Mesenteric fat pad (tissue), 1 donor: ENCODE results near the gene NXPH3. TPM values are rescaled to one million over a fixed set of nuclear protein-coding genes. Genes with fewer than 3 reads are reported as not detected.

Experiments
- DNase-seq: peaks from one replicate; pipeline ENCODE4 v3.0.0-alpha.2; 2020; ENCODE audit warnings: low spot score
- total RNA-seq: library from RNA; stranded (reverse); fragmentation: NEBNext Ultra II Directional; extraction: Animal tissue kit (Norgen Biotek cat#: 25700); gene quantifications from one replicate; pipeline ENCODE4 v1.2.1, GENCODE V29; 2021
- donor health status: DM: yes; HTN: yes; CAD: no.

Gene NXPH3
- total RNA-seq, 1 donor from 2014 or later, result 3.8 TPM

DNA sequence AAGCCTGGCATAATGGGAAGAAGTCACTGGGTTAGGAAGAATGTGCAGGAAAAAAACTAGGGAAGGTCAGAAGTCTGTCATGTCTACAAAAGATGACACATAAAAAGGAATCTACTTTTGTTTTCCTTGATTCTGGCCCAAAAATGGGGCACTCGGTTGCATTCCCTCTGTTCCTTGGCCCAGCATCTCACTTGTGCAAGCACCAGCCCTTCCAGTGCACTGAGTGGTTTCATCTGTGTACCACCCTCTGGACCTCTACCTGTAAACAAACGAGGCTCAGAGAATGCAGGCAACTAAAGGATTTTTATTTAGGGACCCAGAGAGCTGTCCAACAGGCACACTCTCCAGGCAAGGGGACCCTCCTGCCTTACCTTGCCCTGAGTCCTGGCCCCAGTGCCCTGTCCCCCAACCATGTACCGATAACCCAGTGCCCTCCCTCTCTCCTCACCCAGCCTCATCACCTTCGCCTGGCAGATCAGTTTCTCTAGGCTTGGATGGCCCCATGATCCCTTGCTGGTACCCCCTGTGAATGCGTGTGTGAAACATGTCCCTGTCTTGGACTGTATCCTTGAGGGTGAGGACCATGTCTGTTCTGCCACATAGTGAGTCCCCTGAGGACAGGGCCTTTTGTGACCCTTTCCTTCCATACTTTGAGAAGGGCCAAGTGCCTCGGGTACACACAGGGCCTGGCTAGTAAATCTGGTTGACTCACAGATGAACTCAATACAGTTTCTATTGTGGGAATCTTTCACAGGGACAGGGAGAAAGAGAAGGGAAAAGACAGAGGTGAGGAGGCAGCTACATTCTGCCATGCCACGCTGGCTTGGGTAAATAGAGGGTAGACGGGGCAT is 13.3 kb downstream of the NXPH3 start:
- DNase-seq, result no peak

DNA sequence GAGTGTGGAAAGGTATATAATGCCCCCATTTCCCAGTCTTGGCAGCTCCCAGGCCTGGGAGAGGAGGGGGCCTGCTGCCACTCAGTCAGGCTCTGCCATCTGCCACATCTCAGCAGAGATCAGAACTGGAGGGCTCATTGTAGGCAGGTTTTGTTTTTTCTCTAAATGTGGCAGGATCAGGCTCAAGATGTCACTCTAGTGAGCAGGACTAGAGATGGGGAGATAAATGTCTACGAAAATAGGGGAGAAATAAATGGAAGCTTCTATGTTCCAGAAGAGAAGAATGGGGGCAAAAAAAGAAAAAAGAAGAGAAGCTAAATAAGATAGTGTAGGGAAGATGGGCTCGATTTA is 13.9 kb downstream of the NXPH3 start:
- no peak for DNase-seq

DNA sequence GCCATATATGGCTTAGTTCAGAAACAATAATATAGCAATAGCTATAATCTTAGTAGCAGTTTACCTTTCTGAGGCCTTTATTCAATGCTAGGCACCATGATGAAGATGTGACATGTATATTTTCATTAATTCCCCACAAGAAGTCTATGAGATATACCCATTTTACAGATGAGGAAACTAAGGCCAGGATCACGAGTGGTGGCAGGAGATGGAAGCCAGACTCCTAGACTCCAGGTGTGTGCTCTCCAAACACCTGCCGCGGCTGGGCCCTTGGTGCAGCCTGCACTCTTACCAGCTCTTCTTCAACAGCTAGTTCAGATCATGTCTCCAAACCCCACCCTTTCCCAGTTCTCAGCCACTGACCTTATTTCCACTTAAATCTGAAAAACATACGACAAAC is 15.2 kb downstream of the NXPH3 start:
- no peak for DNase-seq

DNA sequence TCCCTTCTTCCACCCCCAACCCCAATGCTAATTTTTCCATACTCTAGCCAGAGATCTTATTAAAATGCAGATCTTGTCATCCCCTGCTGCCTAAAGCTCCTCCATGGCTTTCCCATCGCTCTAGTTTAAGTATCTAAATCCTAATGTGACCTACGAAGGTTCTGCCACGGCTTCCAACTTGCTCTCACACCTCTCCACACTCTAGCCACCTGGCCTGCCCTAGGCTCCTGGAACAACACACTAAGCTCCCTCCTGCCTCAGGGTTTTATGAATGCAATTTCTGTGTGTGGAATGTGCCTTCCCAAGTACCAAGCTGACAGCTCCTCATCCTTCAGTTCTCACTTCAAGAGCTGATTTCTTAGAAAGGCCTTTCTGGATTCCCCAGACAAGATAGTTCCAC is 16.6 kb downstream of the NXPH3 start:
- DNase-seq, result no peak

DNA sequence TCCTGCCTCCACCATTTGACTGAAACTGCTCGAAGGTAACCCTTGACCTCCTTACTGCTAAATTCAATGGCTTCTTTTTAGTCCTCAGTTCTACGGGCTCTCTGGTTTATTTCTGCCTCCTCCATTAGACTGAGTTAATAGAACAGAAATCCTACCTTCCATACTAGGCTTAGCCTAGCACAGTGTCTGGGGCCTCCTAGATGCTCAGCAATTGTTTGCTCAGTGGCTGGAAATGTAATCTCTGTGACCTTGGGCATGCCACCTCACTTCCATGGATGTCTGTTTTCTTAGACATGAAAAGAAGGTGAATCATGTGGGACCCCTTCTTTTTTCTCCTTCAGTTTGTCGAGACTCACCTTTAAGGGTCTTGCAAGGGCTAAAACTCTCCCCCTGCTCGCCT is 19.7 kb downstream of the NXPH3 start:
- DNase-seq, result no peak

DNA sequence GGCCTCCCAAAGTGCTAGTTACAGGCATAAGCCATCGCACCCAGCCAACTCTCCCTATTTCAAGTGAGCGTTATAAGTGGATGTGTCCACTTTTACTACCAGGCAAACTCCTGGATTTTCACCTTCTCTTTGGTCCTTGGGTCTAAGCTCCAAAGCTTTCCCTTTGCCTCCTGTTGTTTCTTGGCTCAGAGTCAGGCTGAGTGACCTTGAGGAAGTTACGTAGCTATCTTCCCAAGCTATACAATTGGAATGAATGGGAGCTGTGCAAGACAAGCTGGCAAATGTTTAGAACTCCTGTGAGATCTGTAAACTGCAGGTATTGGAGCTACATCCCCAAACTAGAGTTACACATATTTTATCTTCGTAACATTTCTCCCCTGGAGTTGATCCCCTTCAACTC is 20.3 kb downstream of the NXPH3 start:
- no peak for DNase-seq

DNA sequence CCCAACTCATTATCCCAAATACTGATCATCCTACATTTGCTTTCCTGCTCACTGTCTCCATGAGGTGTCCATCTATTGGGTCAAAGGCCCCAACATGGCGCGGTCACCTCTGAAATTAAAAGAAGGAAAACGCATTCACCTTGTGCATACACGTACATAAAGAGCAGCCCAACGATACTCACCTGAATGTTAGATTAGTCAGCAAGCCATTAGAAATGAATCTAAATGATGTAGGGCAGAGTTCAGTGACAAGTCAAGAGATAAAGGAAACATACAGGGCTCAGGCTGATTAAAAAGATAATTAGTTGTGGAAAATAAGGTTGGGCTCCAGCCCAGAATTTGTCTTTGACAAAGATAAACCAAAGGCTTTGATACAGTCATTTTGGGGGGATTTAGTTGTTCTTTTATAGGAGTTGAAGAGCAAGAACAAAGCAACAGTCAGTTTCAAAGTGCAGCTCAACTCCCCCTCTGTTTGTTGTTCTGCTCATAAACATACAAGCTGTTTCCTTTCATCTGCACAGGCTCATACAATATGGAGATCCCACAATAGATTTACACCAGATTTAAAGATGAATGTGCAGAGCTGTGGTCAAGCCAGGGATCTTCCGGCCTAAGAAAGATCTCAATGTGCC is 21.1 kb downstream of the NXPH3 start:
- no peak for DNase-seq

DNA sequence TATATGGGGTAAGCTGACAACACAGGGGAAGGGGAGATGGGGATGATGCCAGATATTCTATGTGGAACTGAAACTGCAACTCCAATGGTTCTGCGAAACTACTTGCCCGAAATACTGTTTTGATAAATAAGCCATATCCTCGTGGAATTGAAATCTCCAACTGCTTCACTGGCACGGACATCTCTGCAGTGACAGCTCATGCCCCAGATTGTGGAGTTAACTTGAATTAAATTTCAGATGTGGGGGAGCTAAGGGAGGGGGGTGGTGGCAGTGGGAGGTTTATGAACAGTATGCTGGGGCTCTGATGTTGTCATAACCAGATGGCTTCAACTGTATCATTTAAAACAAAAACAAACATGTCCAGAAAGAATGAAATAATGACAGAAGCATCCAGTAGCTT is 21.8 kb downstream of the NXPH3 start:
- DNase-seq, result no peak

DNA sequence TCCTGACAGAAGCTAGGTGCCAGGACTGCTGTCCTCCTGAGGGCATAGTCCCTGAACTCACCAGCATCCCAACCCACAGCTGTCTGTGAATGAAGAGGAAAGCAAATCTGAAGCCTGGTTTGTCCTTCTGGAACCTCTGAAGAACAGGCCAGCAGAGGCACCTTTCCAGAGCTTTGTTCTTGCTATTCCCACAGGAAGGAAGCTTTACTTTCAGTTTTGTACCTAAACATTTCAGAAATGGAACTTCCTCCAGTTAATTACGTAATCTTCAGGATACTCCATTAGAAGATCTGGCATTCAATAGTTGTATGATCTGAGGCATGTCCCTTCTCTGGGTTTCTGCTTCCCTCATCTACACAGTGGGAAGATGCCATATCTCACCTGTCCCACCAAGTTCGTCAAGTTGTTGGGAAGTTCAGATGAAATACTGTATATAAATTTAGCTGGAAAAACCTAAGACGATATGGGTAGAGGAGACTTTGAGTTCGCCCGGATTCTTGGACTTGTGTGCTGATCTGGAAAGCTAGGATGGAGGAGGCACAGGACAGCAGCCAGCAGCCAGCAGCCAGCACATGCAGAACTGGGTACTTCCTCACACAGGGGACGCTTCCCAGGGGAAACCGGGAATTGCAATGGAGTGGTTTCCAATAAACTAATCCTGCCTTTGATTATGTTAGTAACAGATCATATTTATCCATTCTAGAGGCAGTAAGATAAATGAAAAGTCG is 22.4 kb downstream of the NXPH3 start:
- DNase-seq, result no peak

DNA sequence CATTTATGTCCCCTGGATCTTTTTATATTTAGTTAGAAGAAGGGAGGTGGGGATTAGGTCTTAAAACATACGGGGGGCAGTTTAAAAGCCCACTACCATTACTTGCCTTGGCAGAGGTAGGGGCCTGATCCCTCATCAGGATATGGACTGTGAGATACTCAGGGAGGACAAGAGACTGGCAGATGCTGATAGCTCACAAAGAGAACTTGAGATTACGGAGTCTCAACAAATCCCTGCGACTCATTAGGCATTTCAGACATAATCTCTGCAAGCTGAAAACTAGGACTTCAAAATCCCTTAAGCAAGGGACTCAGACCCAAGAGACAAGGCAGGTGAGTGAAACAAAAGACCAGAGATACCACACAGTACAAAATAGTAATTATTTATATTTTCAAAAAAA is 23.2 kb downstream of the NXPH3 start:
- DNase-seq, result no peak

DNA sequence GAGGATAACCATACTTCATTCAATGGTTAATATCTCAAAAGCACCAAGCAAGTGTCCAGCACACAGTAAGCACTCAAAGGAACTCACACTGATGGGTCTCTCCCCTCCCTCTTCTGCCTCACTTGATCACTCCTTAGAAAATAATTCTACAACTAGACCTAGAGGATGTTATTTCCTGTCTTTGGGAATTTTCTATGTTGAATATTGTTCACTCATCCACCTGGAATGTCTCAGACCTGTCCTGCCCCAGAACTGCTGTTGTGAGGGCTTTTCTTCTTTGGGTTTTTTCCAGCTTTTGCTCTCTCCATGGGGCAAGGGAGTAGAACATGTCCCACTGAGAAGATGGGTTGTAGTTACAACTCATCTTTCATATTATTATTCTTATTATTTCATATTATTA is 25.3 kb downstream of the NXPH3 start:
- DNase-seq, result no peak

DNA sequence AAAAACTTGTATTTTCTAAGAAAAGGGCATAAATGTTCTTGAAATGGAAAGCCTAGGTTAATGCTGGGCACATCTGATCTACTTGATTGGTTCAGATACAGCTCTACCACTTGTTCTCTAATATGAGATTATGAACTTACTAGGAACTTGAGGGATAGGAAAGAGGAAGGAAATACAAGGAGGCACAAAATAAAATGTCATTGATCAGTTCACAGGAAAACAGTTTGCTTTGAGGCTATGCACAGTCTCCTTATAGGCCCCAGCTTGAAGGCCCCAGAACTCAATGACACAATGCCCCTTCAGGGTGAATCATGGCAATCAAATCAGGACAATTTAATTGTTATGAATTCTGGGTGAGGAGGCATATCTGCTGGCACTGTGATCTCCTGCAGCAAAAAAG is 27.1 kb downstream of the NXPH3 start:
- no peak for DNase-seq

DNA sequence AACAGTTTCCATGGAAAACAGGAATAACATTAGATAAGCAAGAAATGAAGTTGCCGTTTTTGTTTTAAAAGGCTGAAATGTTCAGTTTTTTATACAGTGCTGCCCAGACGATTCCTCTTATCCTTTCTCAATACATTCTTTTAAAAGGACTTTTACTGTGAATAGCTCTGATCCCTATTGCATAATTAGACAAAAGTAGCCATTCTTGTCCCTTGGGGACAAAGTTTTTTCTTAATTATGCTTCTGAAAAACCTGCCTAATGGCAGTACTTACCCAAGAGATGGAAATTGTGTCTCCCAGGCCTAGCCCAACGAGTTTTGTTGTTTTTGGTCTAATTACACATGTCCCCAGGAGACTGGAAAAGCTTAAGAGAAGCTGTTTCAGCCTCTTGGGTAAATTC is 27.6 kb downstream of the NXPH3 start:
- DNase-seq, result no peak

DNA sequence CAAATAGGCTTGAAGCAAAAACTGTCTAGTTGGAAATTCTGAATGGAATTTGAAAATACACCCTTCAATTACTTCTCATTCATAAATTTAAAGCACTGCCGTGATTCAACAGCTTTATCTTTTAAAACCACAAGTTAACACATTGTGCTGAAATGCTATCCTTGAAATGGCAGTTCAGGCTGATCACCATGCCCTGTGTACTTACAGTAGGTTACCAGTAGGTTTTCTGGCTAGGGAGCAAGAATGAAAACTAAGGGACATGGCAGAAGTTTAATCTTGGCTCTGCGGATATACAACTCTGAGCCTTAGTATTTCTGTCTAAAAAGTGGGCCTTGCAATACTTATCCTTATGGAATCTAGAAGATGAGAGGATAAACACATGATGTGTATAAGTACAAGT is 28.0 kb downstream of the NXPH3 start:
- DNase-seq, result no peak

DNA sequence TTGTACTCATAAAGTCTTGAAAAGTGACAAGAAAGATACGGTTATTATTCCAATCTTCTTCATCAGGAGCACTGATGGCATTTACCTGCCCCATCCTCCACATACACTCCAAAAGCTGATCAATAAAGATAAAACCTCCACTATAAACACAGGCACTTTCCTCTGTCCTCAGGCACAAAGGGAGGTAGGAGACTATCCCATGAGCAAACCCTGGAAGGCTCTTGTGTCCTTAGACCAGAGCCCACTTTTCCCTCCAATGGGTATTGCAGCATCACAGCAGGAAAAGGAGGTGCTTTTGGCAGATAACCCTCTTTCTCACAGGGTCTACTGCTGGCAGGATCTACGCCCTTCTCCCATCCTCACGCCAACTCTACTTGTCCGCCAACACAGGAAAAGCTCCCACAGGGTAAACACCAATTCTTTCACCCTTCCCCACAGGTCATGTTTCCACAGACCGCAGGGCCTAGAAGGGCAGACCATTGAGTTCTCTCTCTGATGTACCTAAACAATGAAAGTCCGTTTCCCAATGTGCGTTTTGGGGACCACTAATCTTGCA is 28.7 kb downstream of the NXPH3 start:
- no peak for DNase-seq

DNA sequence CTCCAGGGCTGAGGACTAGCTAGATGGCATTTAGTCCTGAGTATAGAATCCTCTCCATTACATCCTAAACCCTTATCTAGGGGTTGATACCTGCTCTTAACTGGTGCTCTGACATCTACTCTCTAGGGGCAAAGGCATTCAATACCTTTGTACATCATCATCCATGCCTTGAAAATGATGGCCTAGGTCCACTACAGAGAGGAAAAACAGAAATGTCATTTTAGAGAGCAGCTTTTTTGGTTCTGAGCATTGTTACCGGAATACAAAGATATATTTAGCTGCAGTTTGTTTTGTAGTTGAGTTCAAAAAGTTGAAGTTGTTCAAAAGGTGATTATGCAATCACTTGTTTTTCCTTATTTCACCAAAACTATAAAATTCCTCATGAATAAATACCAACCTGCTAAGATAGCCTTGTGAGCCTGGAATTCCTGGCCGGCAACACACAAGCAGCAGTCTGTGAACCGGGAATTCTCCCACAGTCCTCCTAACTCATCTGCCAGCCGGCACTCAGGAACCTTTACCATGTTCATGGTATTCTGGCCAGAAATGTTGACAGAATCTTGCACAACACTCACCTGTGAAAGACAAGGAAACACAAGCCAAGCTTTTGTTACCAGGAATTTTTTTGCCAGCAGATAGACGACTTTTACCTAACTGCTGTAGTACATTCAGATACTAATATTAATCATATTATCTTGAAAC is 35.4 kb downstream of the NXPH3 start:
- DNase-seq, result no peak

DNA sequence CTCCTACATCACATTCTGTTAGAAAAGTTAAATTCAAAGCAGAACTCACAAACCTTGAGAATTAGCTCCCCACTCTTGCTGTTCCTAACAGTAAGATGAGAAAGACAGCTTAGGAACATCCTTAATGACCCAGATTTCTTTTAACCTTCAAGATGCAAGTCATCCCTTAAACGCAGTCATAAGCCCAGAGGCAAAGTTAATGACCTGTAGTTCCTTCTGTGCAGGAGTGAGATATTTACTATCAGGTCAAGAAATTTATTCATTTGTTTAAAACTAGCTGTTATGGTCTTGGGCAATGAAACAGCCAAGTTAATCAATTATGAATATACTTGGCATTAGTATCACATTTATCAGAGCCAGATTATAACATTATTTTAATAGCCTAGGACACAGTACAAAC is 37.1 kb downstream of the NXPH3 start:
- no peak for DNase-seq

DNA sequence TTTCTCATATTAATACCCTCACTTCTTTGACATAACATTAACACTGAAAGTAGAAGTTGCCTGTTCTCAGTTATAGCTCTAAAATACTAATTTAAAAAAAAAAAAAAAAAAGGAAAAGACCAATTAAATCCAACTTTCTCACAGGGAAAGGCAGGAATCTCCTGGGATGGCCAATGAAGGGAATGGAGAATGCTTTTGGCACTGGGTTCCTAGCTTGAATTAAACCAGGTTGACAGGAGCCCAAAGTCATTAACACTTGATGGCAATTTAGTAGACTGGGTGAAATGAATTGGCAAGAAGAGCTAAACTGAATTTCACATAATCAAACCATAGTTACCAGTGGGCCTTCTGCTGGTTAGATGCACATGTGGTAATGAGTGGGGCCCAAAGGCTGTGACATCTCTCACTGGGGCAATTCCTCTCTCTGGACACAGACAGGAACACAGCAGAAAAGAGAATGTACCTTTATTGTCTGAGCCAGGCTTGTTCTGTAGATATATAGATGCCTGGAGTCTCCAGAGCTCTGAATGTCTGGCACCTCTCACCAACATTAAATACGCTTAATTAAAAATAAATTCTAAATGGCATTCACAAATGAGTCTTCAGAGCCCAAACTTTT is 37.6 kb downstream of the NXPH3 start:
- DNase-seq, result no peak

DNA sequence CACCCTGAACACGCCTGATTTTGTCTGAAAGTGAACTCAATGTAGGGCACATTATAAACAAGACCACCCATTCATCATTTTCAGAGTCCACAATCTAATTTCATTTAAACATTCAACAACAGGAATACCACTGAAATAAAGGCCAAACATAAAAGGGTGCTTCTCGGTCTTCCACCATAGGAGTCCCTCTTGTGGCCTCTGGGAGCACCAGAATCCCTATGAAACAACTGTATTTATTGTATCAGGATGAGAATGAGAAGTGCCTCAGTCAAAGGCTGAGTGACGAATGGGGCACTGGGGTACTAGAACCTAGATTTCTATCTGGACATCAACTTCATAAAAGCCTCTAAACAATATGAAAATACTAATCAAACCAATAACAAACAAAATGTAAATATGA is 40.4 kb downstream of the NXPH3 start:
- no peak for DNase-seq

DNA sequence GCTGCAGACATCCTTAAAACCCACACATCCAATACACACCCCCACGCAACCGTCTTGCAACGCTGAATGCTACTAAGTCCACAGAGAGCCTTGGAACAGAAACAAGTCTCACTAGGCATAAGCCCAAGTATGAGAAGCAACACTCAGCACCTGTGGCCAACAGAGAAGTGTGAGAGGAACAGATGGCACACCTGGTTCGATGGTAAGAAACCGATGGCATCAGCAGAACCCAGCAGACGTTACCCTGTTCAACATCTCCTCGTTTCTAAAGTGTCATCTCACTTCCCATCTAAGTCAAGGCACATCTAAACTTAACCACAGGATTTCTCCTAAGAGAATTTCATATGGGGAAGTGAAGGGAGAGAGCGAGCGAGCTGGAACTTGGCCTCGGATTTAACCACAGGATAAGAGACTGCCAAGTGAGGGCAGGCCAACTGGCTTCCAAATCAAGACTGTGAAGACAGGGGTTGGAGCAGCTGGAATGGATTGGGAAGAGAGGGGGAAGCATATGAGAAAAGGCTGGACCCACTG is 41.0 kb downstream of the NXPH3 start:
- DNase-seq, result no peak
